CD4-positive, alpha-beta T cell (primary cell): ENCODE data around the gene SAFB2. TPM values are rescaled to one million over a fixed set of nuclear protein-coding genes. Genes with fewer than 3 reads are reported as not detected.

Experiments
- ATAC-seq: fragments of 200-7000 bp; cut with Tn5 transposase; one replicate; pipeline ENCODE4 v1.10.0; 2022; ENCODE audit warnings: mild to moderate bottlenecking; ENCODE audit not compliant: poor library complexity
- CTCF ChIA-PET: fragments of 350-600 bp; sonication (Branson Sonifier 250); formaldehyde crosslinking; loops from one replicate; lab custom pipeline; 2021; ENCODE audit warnings: antibody characterized with exemption, inconsistent platforms; lab: Charles Lee
- POLR2A ChIA-PET: fragments of 350-600 bp; sonication (Branson Sonifier 250); formaldehyde crosslinking; loops from one replicate; lab custom pipeline; 2021; ENCODE audit warnings: antibody characterized with exemption, inconsistent platforms; lab: Charles Lee
- DNase-seq, 14 experiments: peaks; one replicate each; pipeline ENCODE4 v3.0.0-alpha.2; 2013 to 2020; ENCODE audit warnings: mixed read lengths in 2 of 14
- H3K27ac ChIP-seq, 2 donors: one replicate each; pipeline versions ENCODE4 v1.5.1 to v1.7.0; 2013; ENCODE audit warnings: low read length in 2 of 2, low read depth in 1 of 2, mild to moderate bottlenecking in 1 of 2
- H3K27me3 ChIP-seq, 2 experiments: 1 replicate in 1 of 2; 2 replicates in 1 of 2; pipeline versions ENCODE4 v1.6.1 to v1.7.0; 2013; ENCODE audit warnings: low read length in 2 of 2, control low read depth in 1 of 2, mild to moderate bottlenecking in 1 of 2, moderate library complexity in 1 of 2; ENCODE audit not compliant: insufficient read depth in 2 of 2, control insufficient read depth in 1 of 2
- H3K36me3 ChIP-seq: one replicate; pipeline ENCODE4 v1.6.1; 2013; ENCODE audit warnings: low read length, control low read depth; ENCODE audit not compliant: insufficient read depth
- H3K4me1 ChIP-seq: one replicate; pipeline ENCODE4 v1.6.1; 2013; ENCODE audit warnings: low read length, control low read depth; ENCODE audit not compliant: insufficient read depth
- H3K4me3 ChIP-seq: one replicate; pipeline ENCODE4 v1.5.1; 2013; ENCODE audit warnings: mild to moderate bottlenecking, low read length, moderate library complexity
- H3K9me3 ChIP-seq, 2 experiments: 1 replicate in 1 of 2; 2 replicates in 1 of 2; pipeline versions ENCODE4 v1.6.1 to v1.7.0; 2013; ENCODE audit warnings: low read length in 2 of 2, mild to moderate bottlenecking in 2 of 2, control low read depth in 1 of 2, moderate library complexity in 1 of 2; ENCODE audit not compliant: control insufficient read depth in 1 of 2, insufficient read depth in 1 of 2
- H3K27ac Mint-ChIP-seq: one replicate; pipeline ENCODE4 v1.8.0; 2020; ENCODE audit warnings: mixed read lengths
- H3K27me3 Mint-ChIP-seq: one replicate; pipeline ENCODE4 v1.8.0; 2021; ENCODE audit warnings: mixed read lengths
- H3K36me3 Mint-ChIP-seq: one replicate; pipeline ENCODE4 v1.8.0; 2021; ENCODE audit warnings: low read depth, mixed read lengths
- H3K4me1 Mint-ChIP-seq: one replicate; pipeline ENCODE4 v1.8.0; 2021; ENCODE audit warnings: low read depth, mixed read lengths
- H3K4me3 Mint-ChIP-seq: one replicate; pipeline ENCODE4 v1.8.0; 2020; ENCODE audit warnings: mild to moderate bottlenecking, mixed read lengths
- H3K9me3 Mint-ChIP-seq: one replicate; pipeline ENCODE4 v1.8.0; 2020; ENCODE audit warnings: mixed read lengths
- CTCF ChIP-seq: fragments of 200-600 bp; IDR thresholded peaks from one replicate; pipeline ENCODE4 v1.8.0; 2022; ENCODE audit warnings: antibody characterized with exemption, mild to moderate bottlenecking
- intact Hi-C, 2 experiments: fragments of 100-400 bp; cut with DNase I in 1 of 2; cut with micrococcal nuclease in 1 of 2; formaldehyde crosslinking; loops; one replicate each; pipeline versions ENCODE4 v1.15.1 to v1.9.0; 2023 to 2025; cut with DNase I, micrococcal nuclease
- total RNA-seq, 174 experiments: library from RNA in 2 of 174; stranded (reverse) in 2 of 174; gene quantifications; one replicate each; pipeline ENCODE4 v1.2.3 and lab custom pipeline; 2021 to 2026

SAFB2 gene
- total RNA-seq, 2 experiments from 2014 or later: 238 to 246 TPM

GRCh38 chr19:5635427-5635826 lies 12.9 kb upstream of the SAFB2 start:
- H3K4me1 Mint-ChIP-seq: peaks cover 58% of the 10 kb centered on the region
- DNase-seq: no peak
- Histone ChIP-seq H3K36me3 (peaks cover 37% of the 10 kb centered on the region), H3K4me1 (peaks cover 40% of the 10 kb centered on the region), H3K27me3 (no peaks in the 10 kb centered on the region), H3K9me3 (no peaks in the 10 kb centered on the region), H3K27ac (no peak overlapping the region), H3K4me3 (no peak overlapping the region)
- intact Hi-C loops: no loop called here
- peak overlapping the region; percentile 16 for H3K27ac Mint-ChIP-seq
- H3K9me3 Mint-ChIP-seq: no peaks in the 10 kb centered on the region
- peaks cover 67% of the 10 kb centered on the region for H3K36me3 Mint-ChIP-seq
- TF ChIP-seq CTCF: no peak
- CTCF ChIA-PET: no interaction called here
- no peaks in the 10 kb centered on the region for H3K27me3 Mint-ChIP-seq
- no peak for ATAC-seq
- POLR2A ChIA-PET: interaction anchor here (1.1 kb wide), 1 partner anchor 26 kb away, joined by 3 read pairs; no protein-coding TSS in a partner anchor
- peak overlapping the region; percentile 1 for H3K4me3 Mint-ChIP-seq

GRCh38 chr19:5632657-5633056 lies 10.1 kb upstream of the SAFB2 start:
- Histone ChIP-seq H3K27me3 (no peaks in the 10 kb centered on the region), H3K9me3 (no peaks in the 10 kb centered on the region), H3K4me3 (no peak overlapping the region), H3K36me3 (peaks cover 61% of the 10 kb centered on the region), H3K4me1 (peaks cover 65% of the 10 kb centered on the region), H3K27ac (no peak overlapping the region)
- DNase-seq (no peak), ATAC-seq (no peak)
- H3K4me1 Mint-ChIP-seq: peaks cover 79% of the 10 kb centered on the region
- H3K36me3 Mint-ChIP-seq: peaks cover 78% of the 10 kb centered on the region
- no peaks in the 10 kb centered on the region for H3K27me3 Mint-ChIP-seq
- POLR2A ChIA-PET: no interaction called here
- H3K27ac Mint-ChIP-seq: peak overlapping the region; percentile 1
- intact Hi-C loops: no loop called here
- TF ChIP-seq CTCF: no peak
- no peak overlapping the region for H3K4me3 Mint-ChIP-seq
- CTCF ChIA-PET: no interaction called here
- no peaks in the 10 kb centered on the region for H3K9me3 Mint-ChIP-seq

- no peaks in the 10 kb centered on the region for H3K9me3 Mint-ChIP-seq
- DNase-seq: no peak
- intact Hi-C loops: no loop called here
- H3K4me3 Mint-ChIP-seq: no peak overlapping the region
- H3K36me3 ChIP-seq: peaks cover 63% of the 10 kb centered on the region
- peaks cover 65% of the 10 kb centered on the region for H3K4me1 ChIP-seq
- CTCF ChIA-PET: no interaction called here
- POLR2A ChIA-PET: no interaction called here
- H3K4me1 Mint-ChIP-seq: peaks cover 81% of the 10 kb centered on the region
- no peak overlapping the region for H3K4me3 ChIP-seq
- no peaks in the 10 kb centered on the region for H3K27me3 Mint-ChIP-seq
- no peak overlapping the region for H3K27ac ChIP-seq
- ATAC-seq: no peak
- H3K27ac Mint-ChIP-seq: peak overlapping the region; percentile 1
- no peaks in the 10 kb centered on the region for H3K9me3 ChIP-seq
- H3K36me3 Mint-ChIP-seq: peaks cover 79% of the 10 kb centered on the region
- H3K27me3 ChIP-seq: no peaks in the 10 kb centered on the region
- TF ChIP-seq CTCF: no peak
Observed at GRCh38 chr19:5632241-5632612, 9.7 kb upstream of the SAFB2 start.
